Posterior vena cava (tissue), 2 donors: Measurements from ENCODE around the gene FTCD. TPM values are rescaled to one million over a fixed set of nuclear protein-coding genes. Genes with fewer than 3 reads are reported as not detected.
A peak's percentile ranks its signal among the peaks of the same experiment; 100 is the strongest.
"Not testable (repeated sequence)": the region's sequence is repeated elsewhere in the genome, so short reads cannot be mapped to it uniquely, and the experiment has no call there.

ENCODE experiments used
- DNase-seq: peaks from one replicate; pipeline ENCODE4 v3.0.0-alpha.2; 2020; ENCODE audit warnings: low spot score
- intact Hi-C, 2 donors: fragments of 100-400 bp; cut with DNase I; formaldehyde crosslinking; loops; one replicate each; pipeline versions ENCODE4 v1.14.1 to v1.14.2; 2022 to 2023
- total RNA-seq, 2 donors: library from RNA; stranded (reverse); fragmentation: NEBNext Ultra II Directional; extraction: Animal tissue kit (Norgen Biotek cat#: 25700); gene quantifications; one replicate each; pipeline ENCODE4 v1.2.1, GENCODE V29; 2021
- donor health status: DM: yes; HTN: yes; CAD: no.
- donor health status: DM: yes; HTN: yes; CAD: no.

Gene FTCD
- total RNA-seq, 2 donors from 2014 or later: 0.29 to 1.2 TPM

- peak; percentile 78 for DNase-seq
- intact Hi-C loops: not testable (repeated sequence)
Observed at GRCh38 chr21:46147429-46147828, 8.0 kb downstream of the FTCD start.

GRCh38 chr21:46146856-46147255, 8.5 kb downstream of the FTCD start:
- no peak for DNase-seq
- intact Hi-C loops: no loop called here

DNA sequence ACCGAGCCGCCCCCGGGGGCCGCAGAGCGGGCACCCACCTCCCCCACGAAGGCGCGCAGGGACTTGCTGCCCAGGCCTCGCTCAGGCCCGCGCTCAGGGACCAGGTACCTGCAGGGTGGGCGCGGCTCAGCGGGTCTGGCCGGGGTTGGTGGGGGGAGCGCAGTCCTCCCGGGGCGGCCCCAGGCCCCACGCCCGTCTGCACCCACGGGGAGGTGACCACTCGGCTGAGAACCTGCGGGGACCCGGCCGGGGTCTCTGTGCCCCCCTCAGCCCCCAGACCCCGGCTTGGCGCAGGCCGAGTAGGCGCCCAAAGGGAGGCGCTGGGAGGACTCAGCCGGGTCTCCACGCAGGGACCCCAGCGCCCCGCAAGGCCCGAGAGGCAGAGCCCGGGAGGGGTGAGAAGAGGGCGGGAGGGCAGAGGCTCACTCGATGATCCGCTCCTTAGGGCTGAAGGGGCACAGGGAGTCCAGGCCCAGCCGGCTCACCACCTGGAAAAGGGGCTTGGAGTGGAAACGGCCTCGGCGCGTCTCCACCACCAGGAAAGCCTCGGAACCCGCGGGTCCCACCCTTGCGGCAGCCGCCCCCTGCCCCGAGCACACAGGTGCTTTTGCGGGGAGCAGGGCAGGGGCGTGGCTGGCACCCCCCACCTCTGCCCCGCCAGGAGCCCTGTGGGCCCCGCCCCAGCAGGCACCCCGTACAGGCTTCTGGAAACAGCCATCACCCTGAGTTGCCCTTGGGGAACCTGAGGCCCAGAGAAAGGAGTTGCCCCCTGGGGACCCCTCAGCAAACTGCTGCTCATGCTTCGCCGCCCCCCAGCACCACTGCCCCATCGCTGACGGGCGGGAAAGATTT, 9.3 kb downstream of the FTCD start:
- intact Hi-C loops: no loop called here
- peak; percentile 78 for DNase-seq

GRCh38 chr21:46145159-46145839, 10.1 kb downstream of the FTCD start:
- DNase-seq: peak; percentile 80
- intact Hi-C loops: no loop called here

GRCh38 chr21:46144464-46145070, 10.8 kb downstream of the FTCD start:
- intact Hi-C loops: no loop called here
- DNase-seq: peak; percentile 73

GRCh38 chr21:46142582-46143473, 12.6 kb downstream of the FTCD start:
- no peak for DNase-seq
- intact Hi-C loops: no loop called here

DNA sequence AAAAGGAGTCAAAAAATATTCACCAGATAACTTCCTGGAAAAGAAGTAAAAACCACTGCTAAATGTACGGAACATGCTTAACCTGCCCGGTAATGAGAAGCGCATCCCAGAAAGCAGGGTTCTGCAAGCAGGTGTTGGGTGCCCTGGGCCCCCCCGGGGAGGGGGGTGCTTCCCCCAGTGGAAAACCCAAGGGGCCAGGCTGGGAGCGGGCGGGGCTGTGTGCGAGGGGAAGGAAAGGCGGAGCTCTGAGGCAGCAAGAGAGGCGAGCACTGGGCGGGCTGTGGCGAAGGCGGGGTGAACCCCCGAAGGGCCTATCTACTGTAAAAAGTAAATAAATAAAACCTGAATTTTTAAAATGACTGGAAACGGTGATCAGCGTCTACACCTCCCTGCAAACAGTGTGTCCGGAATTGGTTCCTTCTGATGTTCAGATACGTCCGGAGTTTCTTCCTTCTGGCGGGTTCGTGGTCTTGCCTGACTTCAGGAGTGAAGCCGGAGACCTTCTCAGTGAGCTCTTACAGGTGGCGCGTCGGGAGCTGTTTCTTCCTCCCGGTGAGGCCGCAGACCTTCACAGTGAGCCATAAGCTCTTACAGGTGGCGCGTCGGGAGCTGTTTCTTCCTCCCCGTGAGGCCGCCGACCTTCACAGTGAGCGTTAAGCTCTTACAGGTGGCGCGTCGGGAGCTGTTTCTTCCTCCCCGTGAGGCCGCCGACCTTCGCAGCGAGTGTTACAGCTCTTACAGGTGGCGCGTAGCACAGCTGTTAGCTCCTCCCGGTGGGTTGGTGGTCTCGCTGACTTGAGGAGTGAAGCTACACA, 13.4 kb downstream of the FTCD start:
- intact Hi-C loops: no loop called here
- DNase-seq: no peak

- DNase-seq, intact Hi-C loops: not testable (repeated sequence)
Observed at GRCh38 chr21:46140352-46141003, 14.9 kb downstream of the FTCD start.

DNA sequence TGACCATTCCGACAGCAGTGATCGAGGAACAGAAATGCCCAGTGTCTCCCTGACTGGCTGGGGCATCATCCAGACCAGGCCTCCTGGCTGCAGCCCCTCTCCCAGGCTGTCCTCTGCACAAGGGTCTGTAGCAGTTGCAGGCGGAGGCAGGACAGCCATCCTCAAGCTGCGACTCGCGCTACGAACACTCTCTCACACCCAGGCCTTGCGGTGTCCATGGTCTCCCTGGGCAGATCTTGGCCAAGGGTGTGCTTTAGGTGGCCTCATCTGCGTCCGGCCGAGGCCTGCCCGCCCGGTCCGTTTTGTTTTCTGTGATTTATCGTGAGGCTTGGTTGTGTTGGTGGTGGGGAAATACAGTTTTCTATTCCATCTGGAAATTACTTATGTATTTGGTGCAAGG, 15.7 kb downstream of the FTCD start:
- intact Hi-C loops: no loop called here
- no peak for DNase-seq

DNA sequence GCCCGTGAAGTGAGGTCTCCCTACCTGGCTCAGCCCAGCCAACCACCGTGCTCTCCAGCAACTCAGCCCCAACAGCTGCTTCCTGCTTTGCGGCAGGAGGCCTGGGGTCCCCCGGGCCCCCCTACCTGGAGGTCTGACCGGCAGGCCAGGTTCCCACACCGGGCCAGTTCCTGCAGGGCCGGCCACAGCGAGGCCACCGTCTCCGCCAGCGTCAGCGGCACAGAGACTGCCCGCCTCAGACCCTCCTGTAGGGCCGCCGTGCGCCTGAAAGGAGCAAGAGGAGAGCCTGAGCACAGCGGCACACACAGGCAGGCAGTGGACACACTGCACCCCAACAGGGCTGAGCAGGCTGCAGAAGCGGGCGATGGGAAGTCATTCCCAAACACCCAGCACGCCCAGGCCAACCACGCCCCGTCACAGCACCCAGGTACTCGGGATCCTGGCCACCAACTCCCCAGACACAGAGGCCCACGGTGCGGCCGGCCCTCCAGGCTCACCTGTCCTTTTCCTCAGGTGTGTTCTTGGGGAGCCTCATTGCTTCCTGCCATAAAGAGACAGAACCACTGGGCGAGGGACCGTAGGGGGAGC, 16.9 kb downstream of the FTCD start:
- intact Hi-C loops: no loop called here

DNA sequence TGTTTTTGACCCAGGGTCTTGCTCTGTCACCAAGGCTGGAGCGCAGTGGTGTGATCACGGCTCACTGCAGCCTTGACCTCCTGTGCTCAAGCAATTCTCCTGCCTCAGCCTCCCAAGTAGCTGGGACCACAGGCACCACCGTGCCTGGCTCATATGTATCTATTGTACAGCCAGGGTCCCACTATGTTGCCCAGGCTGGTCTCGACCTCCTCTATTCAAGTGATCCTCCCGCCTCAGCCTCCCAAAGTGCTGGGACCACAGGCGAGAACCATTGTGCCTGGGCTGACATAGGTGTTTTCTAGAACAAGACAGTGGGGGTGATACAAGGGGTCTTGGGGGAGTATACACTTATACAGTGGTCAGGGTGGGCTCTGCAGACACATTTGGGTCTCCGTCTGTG, 17.5 kb downstream of the FTCD start:
- no peak for DNase-seq
- intact Hi-C loops: no loop called here

More for the DNA sequence above, 16.9 kb downstream of the FTCD start:
- no peak for DNase-seq

DNA sequence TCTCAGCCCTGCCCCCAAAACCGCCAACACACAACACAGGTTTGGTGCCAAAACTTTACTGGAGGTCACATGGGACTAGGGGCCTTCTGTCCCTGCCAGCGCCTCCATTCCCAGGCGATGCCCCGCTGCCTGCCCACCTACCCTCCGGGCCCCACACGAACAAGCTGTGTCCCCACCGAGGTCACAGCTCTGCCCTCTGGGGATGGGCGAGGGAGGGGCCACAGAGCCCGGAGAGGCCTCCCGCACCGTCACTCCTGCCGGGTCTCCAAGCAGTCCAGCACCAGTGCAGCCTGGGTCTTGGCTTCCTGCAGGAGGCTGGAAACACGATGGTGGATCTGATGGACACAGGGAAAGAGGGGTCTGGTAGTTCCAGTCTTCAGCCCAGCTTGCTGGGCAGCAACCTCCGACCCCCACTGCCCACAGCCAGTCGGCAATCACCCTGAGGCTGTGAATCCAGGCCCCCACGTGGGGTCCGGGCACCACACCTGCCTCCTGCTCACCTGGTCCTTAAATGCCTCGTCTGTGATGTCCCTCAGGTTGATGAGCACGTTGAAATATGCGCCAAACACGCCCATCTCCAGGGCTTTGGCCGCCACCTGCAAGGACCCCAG, 18.5 kb downstream of the FTCD start:
- intact Hi-C loops: no loop called here

GRCh38 chr21:46135782-46136395, 19.5 kb downstream of the FTCD start:
- DNase-seq: no peak
- intact Hi-C loops: no loop called here

More for the DNA sequence above, 18.5 kb downstream of the FTCD start:
- DNase-seq: no peak

GRCh38 chr21:46131838-46132651, 23.3 kb downstream of the FTCD start:
- intact Hi-C loops: no loop called here
- DNase-seq: no peak

GRCh38 chr21:46131588-46131837, 23.9 kb downstream of the FTCD start:
- no peak for DNase-seq

DNA sequence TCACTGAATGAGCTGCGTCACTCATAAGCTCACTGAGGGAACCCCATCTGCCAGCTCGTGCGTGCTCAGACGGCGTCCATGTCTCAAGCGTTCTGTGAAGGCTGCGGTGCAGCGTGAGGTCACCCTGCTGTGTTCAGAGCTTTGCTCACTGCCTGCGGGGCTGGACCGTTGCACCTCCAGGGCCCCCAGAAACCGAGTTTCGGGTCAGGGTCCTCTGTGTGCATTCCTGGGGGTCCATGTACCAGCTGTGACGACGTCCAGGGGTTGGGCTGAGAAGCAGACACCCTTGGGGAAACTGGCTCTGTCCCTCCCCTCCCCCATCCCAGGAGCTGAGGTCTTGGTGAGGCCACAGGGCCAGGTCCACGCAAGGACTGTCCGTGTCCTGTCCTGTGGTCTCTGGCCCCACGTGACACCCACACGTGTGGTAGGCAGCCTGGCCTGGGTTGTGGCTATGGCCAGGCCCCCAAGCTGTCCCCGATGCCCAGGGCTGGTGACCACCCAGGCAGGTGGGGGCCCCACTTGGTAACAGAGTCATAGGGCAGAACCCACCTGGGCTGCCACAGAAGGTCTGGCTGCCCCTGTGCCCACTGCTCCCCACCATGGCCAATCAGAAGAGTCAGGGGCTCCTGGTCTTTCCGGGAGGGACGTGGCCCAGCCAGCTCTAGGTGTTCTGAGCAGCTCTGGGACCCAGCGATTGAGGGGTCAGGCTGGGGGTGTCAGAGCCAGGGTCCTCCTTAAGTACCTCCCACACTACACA, 24.4 kb downstream of the FTCD start:
- peak; percentile 81 for DNase-seq
- intact Hi-C loops: no loop called here

More at GRCh38 chr21:46131588-46131837, 23.9 kb downstream of the FTCD start:
- intact Hi-C loops: no loop called here
